ACC112 (cell line): Measurements from ENCODE around the gene EPOP.
A peak's percentile ranks its signal among the peaks of the same experiment; 100 is the strongest.

Source experiments
- H2AFZ ChIP-seq: fragments of 200-600 bp; sonication (generic); one replicate; pipeline ENCODE4 v1.6.0; 2017; ENCODE audit warnings: antibody characterized with exemption, low read length; ENCODE audit not compliant: unreplicated experiment
- H3K27ac ChIP-seq: fragments of 200-600 bp; sonication (generic); 2 replicates; pipeline ENCODE4 v1.5.1; 2014; ENCODE audit warnings: low read depth, mild to moderate bottlenecking, antibody characterized with exemption, low read length, moderate library complexity
- H3K27me3 ChIP-seq: fragments of 200-600 bp; sonication (generic); 2 replicates; pipeline ENCODE4 v1.6.1; 2014; ENCODE audit warnings: mild to moderate bottlenecking, antibody characterized with exemption, low read length, moderate library complexity, mixed read lengths; ENCODE audit not compliant: insufficient read depth
- H3K36me3 ChIP-seq: fragments of 200-600 bp; sonication (generic); 2 replicates; pipeline ENCODE4 v1.6.1; 2016; ENCODE audit warnings: mild to moderate bottlenecking, antibody characterized with exemption, low read length, moderate library complexity, mixed read lengths; ENCODE audit not compliant: insufficient read depth
- H3K4me1 ChIP-seq: fragments of 200-600 bp; sonication (generic); one replicate; pipeline ENCODE4 v1.6.1; 2016; ENCODE audit warnings: low read length, mixed read lengths; ENCODE audit not compliant: insufficient read depth, unreplicated experiment, control insufficient read depth
- H3K4me3 ChIP-seq: fragments of 200-600 bp; sonication (generic); 2 replicates; pipeline ENCODE4 v1.5.1; 2014; ENCODE audit warnings: mild to moderate bottlenecking, low read depth, low read length
- H3K79me2 ChIP-seq: fragments of 200-600 bp; sonication (generic); one replicate; pipeline ENCODE4 v1.6.0; 2016; ENCODE audit warnings: low read length; ENCODE audit not compliant: control insufficient read depth, unreplicated experiment, insufficient read depth

Gene EPOP

GRCh38 chr17:38672788-38673706 is 1.7 kb downstream of the EPOP start:
- no peak overlapping the region for H3K27ac ChIP-seq
- H3K79me2 ChIP-seq: no peaks in the 10 kb centered on the region
- no peaks in the 10 kb centered on the region for H3K36me3 ChIP-seq
- H2AFZ ChIP-seq: peak overlapping the region; percentile 73
- peak overlapping the region; percentile 83 for H3K4me3 ChIP-seq
- H3K27me3 ChIP-seq: peaks cover 25% of the 10 kb centered on the region
- H3K4me1 ChIP-seq: peaks cover 17% of the 10 kb centered on the region

GRCh38 chr17:38671939-38672720 is 2.6 kb downstream of the EPOP start:
- H2AFZ ChIP-seq: no peak overlapping the region
- H3K27ac ChIP-seq: no peak overlapping the region
- H3K27me3 ChIP-seq: peaks cover 26% of the 10 kb centered on the region
- no peaks in the 10 kb centered on the region for H3K36me3 ChIP-seq
- H3K4me1 ChIP-seq: peaks cover 17% of the 10 kb centered on the region
- no peaks in the 10 kb centered on the region for H3K79me2 ChIP-seq
- no peak overlapping the region for H3K4me3 ChIP-seq

- H3K27ac ChIP-seq: no peak overlapping the region
- H3K4me1 ChIP-seq: peaks cover 9% of the 10 kb centered on the region
- no peak overlapping the region for H2AFZ ChIP-seq
- no peaks in the 10 kb centered on the region for H3K36me3 ChIP-seq
- H3K4me3 ChIP-seq: no peak overlapping the region
- peaks cover 26% of the 10 kb centered on the region for H3K27me3 ChIP-seq
- H3K79me2 ChIP-seq: no peaks in the 10 kb centered on the region
Observed at GRCh38 chr17:38669520-38669919, 5.2 kb downstream of the EPOP start.

GRCh38 chr17:38667787-38668122 is 7.0 kb downstream of the EPOP start:
- no peaks in the 10 kb centered on the region for H3K79me2 ChIP-seq
- H3K4me3 ChIP-seq: no peak overlapping the region
- peaks cover 26% of the 10 kb centered on the region for H3K27me3 ChIP-seq
- peaks cover 5% of the 10 kb centered on the region for H3K4me1 ChIP-seq
- H3K36me3 ChIP-seq: no peaks in the 10 kb centered on the region
- H2AFZ ChIP-seq: no peak overlapping the region
- no peak overlapping the region for H3K27ac ChIP-seq

GRCh38 chr17:38667099-38667786 is 7.5 kb downstream of the EPOP start:
- Histone ChIP-seq H3K36me3 (no peaks in the 10 kb centered on the region), H3K79me2 (no peaks in the 10 kb centered on the region), H3K27ac (no peak overlapping the region), H3K4me1 (peaks cover under 1% of the 10 kb centered on the region), H3K27me3 (peaks cover 26% of the 10 kb centered on the region), H3K4me3 (no peak overlapping the region), H2AFZ (no peak overlapping the region)

GRCh38 chr17:38663964-38664644 is 10.7 kb downstream of the EPOP start:
- Histone ChIP-seq H3K4me3 (no peak overlapping the region), H3K4me1 (no peaks in the 10 kb centered on the region), H3K27me3 (peaks cover 11% of the 10 kb centered on the region), H3K36me3 (no peaks in the 10 kb centered on the region), H3K27ac (no peak overlapping the region), H3K79me2 (no peaks in the 10 kb centered on the region), H2AFZ (no peak overlapping the region)

GRCh38 chr17:38663125-38663751 is 11.5 kb downstream of the EPOP start:
- Histone ChIP-seq H2AFZ (no peak overlapping the region), H3K4me1 (no peaks in the 10 kb centered on the region), H3K27me3 (peaks cover 3% of the 10 kb centered on the region; the same call in 1 of the 2 replicates), H3K36me3 (no peaks in the 10 kb centered on the region), H3K27ac (no peak overlapping the region), H3K4me3 (no peak overlapping the region), H3K79me2 (no peaks in the 10 kb centered on the region)

- H3K36me3 ChIP-seq: no peaks in the 10 kb centered on the region
- H3K27ac ChIP-seq: no peak overlapping the region
- no peak overlapping the region for H3K4me3 ChIP-seq
- H3K4me1 ChIP-seq: no peaks in the 10 kb centered on the region
- H3K79me2 ChIP-seq: no peaks in the 10 kb centered on the region
- no peaks in the 10 kb centered on the region for H3K27me3 ChIP-seq
- H2AFZ ChIP-seq: no peak overlapping the region
Observed at GRCh38 chr17:38660097-38661025, 14.4 kb downstream of the EPOP start.

GRCh38 chr17:38659415-38659814 is 15.3 kb downstream of the EPOP start:
- Histone ChIP-seq H3K79me2 (no peaks in the 10 kb centered on the region), H3K27me3 (peaks cover 8% of the 10 kb centered on the region), H3K27ac (no peak overlapping the region), H3K4me3 (no peak overlapping the region), H3K36me3 (no peaks in the 10 kb centered on the region), H3K4me1 (no peaks in the 10 kb centered on the region), H2AFZ (no peak overlapping the region)
